ENCODE measurements around the gene FTCDNL1.

FTCDNL1 gene

GRCh38 chr2:199855812-199856211 lies 4.8 kb upstream of the FTCDNL1 start:
- no peak for DNase-seq (ENCODE audit: low read depth, low spot score)
- TF ChIP-seq ZNF274 (IDR thresholded peaks at IDR 0.05; ENCODE audit: low read depth, low read length) (no peak), SUZ12 (IDR thresholded peaks at IDR 0.05; ENCODE audit: extremely low read depth, insufficient read depth, insufficient read length) (no peak), YY1 (IDR thresholded peaks at IDR 0.05; ENCODE audit: insufficient read depth, insufficient read length) (no peak)
- Histone ChIP-seq H3K27me3 (ENCODE audit: insufficient read depth, insufficient read length) (no peaks in the 10 kb centered on the region), H3K9me3 (ENCODE audit: insufficient read depth, low read length) (no peaks in the 10 kb centered on the region), H3K4me1 (ENCODE audit: insufficient read depth, insufficient read length) (no peaks in the 10 kb centered on the region), H3K9ac (ENCODE audit: insufficient read length, low read depth) (no peak overlapping the region), H3K4me3 (ENCODE audit: insufficient read length, low read depth) (no peak overlapping the region), H3K36me3 (ENCODE audit: insufficient read depth, insufficient read length, low read length) (no peaks in the 10 kb centered on the region)

GRCh38 chr2:199851883-199852282 lies 891 bp upstream of the FTCDNL1 start:
- Histone ChIP-seq H3K9ac (ENCODE audit: insufficient read length, low read depth) (no peak overlapping the region), H3K4me3 (ENCODE audit: insufficient read length, low read depth) (no peak overlapping the region), H3K36me3 (ENCODE audit: insufficient read depth, insufficient read length, low read length) (no peaks in the 10 kb centered on the region), H3K27me3 (ENCODE audit: insufficient read depth, insufficient read length) (peaks cover 8% of the 10 kb centered on the region), H3K4me1 (ENCODE audit: insufficient read depth, insufficient read length) (no peaks in the 10 kb centered on the region), H3K9me3 (ENCODE audit: insufficient read depth, low read length) (no peaks in the 10 kb centered on the region)
- DNase-seq (ENCODE audit: low read depth, low spot score), result no peak
- no peak for TF ChIP-seq YY1 (IDR thresholded peaks at IDR 0.05; ENCODE audit: insufficient read depth, insufficient read length)
- no peak for TF ChIP-seq SUZ12 (IDR thresholded peaks at IDR 0.05; ENCODE audit: extremely low read depth, insufficient read depth, insufficient read length)
- no peak for TF ChIP-seq ZNF274 (IDR thresholded peaks at IDR 0.05; ENCODE audit: low read depth, low read length)

GRCh38 chr2:199851501-199851810 lies 464 bp upstream of the FTCDNL1 start:
- TF ChIP-seq SUZ12 (IDR thresholded peaks at IDR 0.05; ENCODE audit: extremely low read depth, insufficient read depth, insufficient read length) (no peak), ZNF274 (IDR thresholded peaks at IDR 0.05; ENCODE audit: low read depth, low read length) (no peak), YY1 (IDR thresholded peaks at IDR 0.05; ENCODE audit: insufficient read depth, insufficient read length) (no peak)
- Histone ChIP-seq H3K4me1 (ENCODE audit: insufficient read depth, insufficient read length) (no peaks in the 10 kb centered on the region), H3K4me3 (ENCODE audit: insufficient read length, low read depth) (peak overlapping the region; percentile 85), H3K9ac (ENCODE audit: insufficient read length, low read depth) (peak overlapping the region; percentile 93), H3K9me3 (ENCODE audit: insufficient read depth, low read length) (no peaks in the 10 kb centered on the region), H3K36me3 (ENCODE audit: insufficient read depth, insufficient read length, low read length) (no peaks in the 10 kb centered on the region), H3K27me3 (ENCODE audit: insufficient read depth, insufficient read length) (peaks cover 8% of the 10 kb centered on the region)
- DNase-seq (ENCODE audit: low read depth, low spot score), result no peak

GRCh38 chr2:199850218-199850717 lies 724 bp downstream of the FTCDNL1 start:
- peak overlapping the region; percentile 85 for H3K4me3 ChIP-seq (ENCODE audit: insufficient read length, low read depth)
- H3K9ac ChIP-seq (ENCODE audit: insufficient read length, low read depth), result peak overlapping the region; percentile 93
- peaks cover 8% of the 10 kb centered on the region for H3K27me3 ChIP-seq (ENCODE audit: insufficient read depth, insufficient read length)
- no peak for DNase-seq (ENCODE audit: low read depth, low spot score)
- no peaks in the 10 kb centered on the region for H3K9me3 ChIP-seq (ENCODE audit: insufficient read depth, low read length)
- no peaks in the 10 kb centered on the region for H3K4me1 ChIP-seq (ENCODE audit: insufficient read depth, insufficient read length)
- TF ChIP-seq SUZ12 (IDR thresholded peaks at IDR 0.05; ENCODE audit: extremely low read depth, insufficient read depth, insufficient read length), result no peak
- no peak for TF ChIP-seq YY1 (IDR thresholded peaks at IDR 0.05; ENCODE audit: insufficient read depth, insufficient read length)
- no peak for TF ChIP-seq ZNF274 (IDR thresholded peaks at IDR 0.05; ENCODE audit: low read depth, low read length)
- no peaks in the 10 kb centered on the region for H3K36me3 ChIP-seq (ENCODE audit: insufficient read depth, insufficient read length, low read length)

- no peak for DNase-seq (ENCODE audit: low read depth, low spot score)
- TF ChIP-seq ZNF274 (IDR thresholded peaks at IDR 0.05; ENCODE audit: low read depth, low read length) (no peak), YY1 (IDR thresholded peaks at IDR 0.05; ENCODE audit: insufficient read depth, insufficient read length) (no peak), SUZ12 (IDR thresholded peaks at IDR 0.05; ENCODE audit: extremely low read depth, insufficient read depth, insufficient read length) (no peak)
- Histone ChIP-seq H3K4me3 (ENCODE audit: insufficient read length, low read depth) (no peak overlapping the region), H3K4me1 (ENCODE audit: insufficient read depth, insufficient read length) (no peaks in the 10 kb centered on the region), H3K9ac (ENCODE audit: insufficient read length, low read depth) (no peak overlapping the region), H3K36me3 (ENCODE audit: insufficient read depth, insufficient read length, low read length) (no peaks in the 10 kb centered on the region), H3K27me3 (ENCODE audit: insufficient read depth, insufficient read length) (peaks cover 8% of the 10 kb centered on the region), H3K9me3 (ENCODE audit: insufficient read depth, low read length) (no peaks in the 10 kb centered on the region)
These were observed 2.4 kb downstream of the FTCDNL1 start for GRCh38 chr2:199848389-199849130.

GRCh38 chr2:199847181-199847864 lies 3.7 kb downstream of the FTCDNL1 start:
- no peak for DNase-seq (ENCODE audit: low read depth, low spot score)
- Histone ChIP-seq H3K4me1 (ENCODE audit: insufficient read depth, insufficient read length) (no peaks in the 10 kb centered on the region), H3K9me3 (ENCODE audit: insufficient read depth, low read length) (no peaks in the 10 kb centered on the region), H3K27me3 (ENCODE audit: insufficient read depth, insufficient read length) (peaks cover 8% of the 10 kb centered on the region), H3K36me3 (ENCODE audit: insufficient read depth, insufficient read length, low read length) (no peaks in the 10 kb centered on the region), H3K9ac (ENCODE audit: insufficient read length, low read depth) (no peak overlapping the region), H3K4me3 (ENCODE audit: insufficient read length, low read depth) (no peak overlapping the region)
- TF ChIP-seq YY1 (IDR thresholded peaks at IDR 0.05; ENCODE audit: insufficient read depth, insufficient read length), result no peak
- no peak for TF ChIP-seq SUZ12 (IDR thresholded peaks at IDR 0.05; ENCODE audit: extremely low read depth, insufficient read depth, insufficient read length)
- no peak for TF ChIP-seq ZNF274 (IDR thresholded peaks at IDR 0.05; ENCODE audit: low read depth, low read length)

All from NT2/D1 (cell line).